SW 1271 (cell line): ENCODE results near the gene PIP5K1C.
"Not testable (repeated sequence)": the region's sequence is repeated elsewhere in the genome, so short reads cannot be mapped to it uniquely, and the experiment has no call there.

ENCODE experiments used
- DNase-seq, 2 experiments: peaks; one replicate each; lab custom pipeline; 2025; lab: John Stamatoyannopoulos, UW

The PIP5K1C gene

GRCh38 chr19:3645726-3646125 lies 54.5 kb downstream of the PIP5K1C start:
- no peak for DNase-seq

DNA sequence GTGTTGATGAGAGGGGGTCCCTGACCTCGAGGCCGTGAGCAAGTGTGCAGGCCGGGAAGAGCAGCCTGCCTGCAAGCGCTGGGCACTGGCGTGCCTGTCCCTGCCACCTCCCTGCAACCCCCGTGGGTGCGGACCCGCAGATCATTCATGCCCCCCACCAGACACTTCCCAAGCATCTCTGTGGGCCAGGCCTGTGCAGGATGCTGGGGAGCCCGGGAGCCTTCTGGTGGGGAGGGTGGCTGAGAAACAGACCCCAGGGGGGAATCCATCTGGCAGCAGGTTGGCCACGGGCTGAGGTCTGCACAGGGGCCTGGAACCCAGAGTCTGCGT lies 55.2 kb downstream of the PIP5K1C start:
- DNase-seq: no peak

DNA sequence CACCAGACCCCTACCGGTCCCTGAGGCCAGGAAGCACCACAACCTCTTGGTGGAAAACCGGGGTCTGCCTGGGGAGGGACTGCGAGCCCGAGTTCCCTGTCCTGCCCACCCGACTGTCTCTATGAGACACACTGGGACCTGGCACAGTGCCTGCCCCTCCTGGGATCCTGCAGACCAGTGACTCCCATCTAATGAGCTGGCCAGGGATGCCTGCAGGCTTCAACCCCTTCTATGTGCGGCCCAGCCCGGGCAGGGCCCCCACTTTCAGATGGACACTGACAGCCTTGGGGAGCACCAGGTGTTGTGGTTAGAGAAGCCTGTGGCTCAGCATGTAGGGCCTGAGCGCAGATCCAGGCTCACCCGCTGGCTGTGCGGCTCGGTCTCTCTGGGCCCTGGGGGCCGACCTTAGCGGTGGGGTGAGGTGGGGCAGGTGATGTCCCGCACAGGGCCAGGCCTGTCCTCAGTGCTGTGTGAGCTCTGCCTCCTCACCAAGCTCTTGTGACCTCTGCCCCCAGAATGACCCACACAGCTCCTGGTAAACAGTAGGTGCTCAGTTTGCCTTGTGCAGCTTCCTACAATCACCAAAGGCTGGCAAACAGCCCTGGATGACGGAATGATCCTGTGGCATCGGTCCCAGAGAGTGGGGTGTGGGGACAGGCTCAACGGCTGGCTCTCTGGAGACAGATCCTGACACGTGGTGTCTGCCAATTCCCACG lies 55.8 kb downstream of the PIP5K1C start:
- no peak for DNase-seq

DNA sequence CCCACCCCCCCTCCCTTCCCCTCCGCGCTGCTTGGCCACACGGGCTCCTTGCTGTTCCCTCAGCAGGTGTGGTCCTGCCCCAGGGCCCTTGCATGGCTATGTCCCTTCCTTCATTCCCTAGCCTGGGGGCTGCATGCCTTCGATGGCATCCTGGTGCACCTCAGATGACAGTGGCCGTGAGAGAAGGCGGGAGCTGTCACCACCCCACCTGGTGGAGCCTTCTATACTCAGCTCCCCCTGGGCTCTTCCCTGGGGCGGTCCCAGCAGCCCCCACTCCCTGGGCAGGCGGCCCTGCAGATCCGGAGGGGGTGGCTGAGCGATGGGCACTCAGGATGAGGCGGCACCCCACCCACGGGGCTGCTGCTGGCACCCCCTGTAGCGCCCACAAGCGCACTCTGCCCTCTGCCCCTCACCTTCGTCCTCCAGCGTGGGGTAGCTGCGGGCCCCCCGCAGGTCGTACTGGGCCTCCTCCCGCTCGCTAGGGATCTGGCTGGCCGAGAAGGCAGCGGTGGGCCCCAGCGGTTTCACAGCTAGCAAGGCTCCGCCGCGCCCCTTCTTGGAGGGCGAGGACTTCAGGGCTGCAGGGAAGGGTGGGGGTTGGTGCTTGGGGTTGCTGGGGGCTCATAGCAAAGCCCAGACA lies 56.5 kb downstream of the PIP5K1C start:
- DNase-seq: no peak

DNA sequence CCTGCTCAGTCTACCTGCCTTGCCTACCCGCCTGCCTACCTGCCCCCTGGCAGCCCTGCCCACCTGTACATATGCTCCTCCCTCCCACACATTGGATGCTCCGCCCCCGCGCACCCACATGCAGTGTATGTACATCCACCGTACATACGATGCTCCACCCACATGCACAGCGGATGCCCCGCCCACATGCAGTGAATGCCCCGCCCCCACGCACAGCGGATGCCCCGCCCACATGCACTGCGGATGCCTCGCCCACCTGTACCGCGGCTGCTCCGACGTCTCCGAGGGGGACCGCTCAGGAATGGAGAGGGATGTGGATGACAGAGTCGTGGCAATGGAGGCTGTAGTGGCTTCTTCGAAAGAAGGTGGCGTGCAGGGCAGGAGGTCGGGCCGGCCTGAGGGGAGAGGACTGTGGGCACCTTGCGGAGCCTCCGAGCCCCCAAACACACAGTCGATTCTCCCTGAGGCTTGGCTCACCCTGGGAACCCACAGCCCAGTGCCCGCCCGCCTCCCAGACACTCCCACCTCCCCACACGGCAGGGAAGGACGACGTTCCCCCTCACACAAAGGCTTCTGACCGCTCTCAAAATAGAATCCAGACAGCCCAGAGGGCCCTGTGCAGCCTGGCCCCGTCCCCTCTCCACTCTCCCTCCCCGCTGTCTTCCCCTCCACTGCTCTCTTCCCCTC lies 57.1 kb downstream of the PIP5K1C start:
- no peak for DNase-seq

- no peak for DNase-seq
These were observed 58.0 kb downstream of the PIP5K1C start for GRCh38 chr19:3642296-3642695.

GRCh38 chr19:3641515-3642269 lies 58.6 kb downstream of the PIP5K1C start:
- DNase-seq: no peak

DNA sequence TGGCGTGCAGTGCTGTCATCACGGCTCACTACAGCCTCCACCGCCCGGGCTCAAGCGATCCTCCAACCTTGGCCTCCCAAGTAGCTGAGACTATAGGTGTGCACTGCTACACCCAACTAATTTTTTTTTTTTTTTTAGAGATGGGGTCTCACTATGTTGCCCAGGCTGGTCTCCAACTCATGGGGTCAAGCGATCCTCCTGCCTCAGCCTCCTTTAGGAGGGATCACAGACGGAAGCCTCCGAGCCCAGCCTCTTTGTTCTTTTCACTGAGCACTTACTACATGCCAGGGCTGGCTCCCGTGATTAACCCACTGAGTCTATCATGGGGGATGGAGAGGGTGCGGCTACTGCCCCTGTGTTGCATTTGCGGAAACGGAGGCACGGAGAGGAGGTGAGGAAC lies 60.8 kb downstream of the PIP5K1C start:
- no peak for DNase-seq

DNA sequence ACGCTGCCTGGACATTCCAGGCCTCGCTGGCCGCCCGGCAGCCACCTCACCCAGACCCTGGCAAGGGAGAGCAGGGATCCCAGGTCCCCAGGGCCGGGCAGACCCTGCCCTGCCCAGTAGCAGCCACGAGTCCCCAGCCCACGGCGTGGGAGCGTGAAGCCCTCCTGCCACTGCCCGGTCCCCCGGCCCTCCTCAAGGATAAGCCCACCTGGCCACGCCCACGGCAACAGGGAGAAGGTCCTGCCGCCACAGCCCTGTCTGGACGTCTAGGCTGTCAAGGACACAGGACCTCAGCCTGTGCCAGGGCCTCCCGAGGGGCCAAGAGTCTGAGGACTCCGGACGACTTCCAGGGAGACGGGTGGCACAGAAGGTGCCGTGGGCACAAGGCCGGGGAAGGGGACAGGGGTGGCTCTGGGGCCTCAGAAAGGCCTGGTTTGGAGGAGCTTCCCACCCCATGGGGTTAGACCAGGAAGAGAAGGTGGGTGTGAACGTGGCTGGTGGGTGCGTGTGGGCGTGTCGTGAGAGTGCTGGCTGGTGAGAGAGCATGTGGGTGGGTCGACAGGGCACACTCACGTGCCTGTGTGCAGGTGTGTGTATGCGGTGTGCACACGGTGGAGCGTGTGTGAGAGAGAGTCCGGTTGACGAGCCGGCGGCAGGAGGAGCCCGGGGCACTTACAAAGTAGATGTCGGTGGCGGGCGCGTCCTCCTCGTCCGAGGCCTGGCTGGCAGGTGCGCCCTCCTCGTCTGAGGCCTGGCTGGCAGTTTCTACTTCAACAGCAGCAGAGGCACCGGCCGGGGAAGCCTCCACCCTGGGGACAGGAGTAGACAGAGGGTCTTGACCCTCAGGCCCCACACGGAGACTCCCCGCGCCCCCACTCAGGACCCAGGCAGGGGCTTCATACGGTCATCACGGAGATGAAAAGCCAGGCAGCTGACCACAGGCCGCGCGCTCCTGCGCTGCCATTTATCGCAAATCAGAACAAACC lies 61.8 kb downstream of the PIP5K1C start:
- no peak for DNase-seq

GRCh38 chr19:3637621-3638020 lies 62.6 kb downstream of the PIP5K1C start:
- no peak for DNase-seq

GRCh38 chr19:3636962-3637361 lies 63.3 kb downstream of the PIP5K1C start:
- no peak for DNase-seq

- DNase-seq: no peak
These were observed 63.8 kb downstream of the PIP5K1C start for GRCh38 chr19:3636506-3636905.

DNA sequence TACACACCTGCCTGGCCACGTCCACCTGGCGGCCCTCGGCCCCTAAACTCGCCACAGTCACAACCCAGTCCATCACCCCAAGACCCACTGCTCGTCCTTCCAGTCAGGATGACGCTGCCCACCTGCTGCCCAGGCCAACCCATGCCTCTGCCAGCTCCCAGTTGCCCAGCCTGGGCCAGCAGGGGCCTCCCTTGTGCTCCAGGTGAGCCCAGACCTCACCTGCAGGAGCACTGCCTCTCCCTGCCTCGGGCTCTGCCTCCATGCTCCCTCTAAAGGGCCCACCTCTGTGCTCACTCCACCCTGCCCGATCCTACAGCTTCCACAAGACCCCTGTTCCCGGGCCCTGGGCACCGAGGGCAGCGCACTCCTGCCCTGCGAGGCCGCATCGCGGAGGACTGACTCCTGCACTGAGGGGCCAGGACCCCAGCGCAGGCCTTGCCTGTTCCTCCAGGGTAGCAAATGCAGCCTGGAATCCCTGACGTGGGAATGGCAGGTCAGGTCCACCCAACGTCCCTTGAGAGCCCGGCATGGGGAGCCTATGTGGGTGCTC lies 65.7 kb downstream of the PIP5K1C start:
- no peak for DNase-seq

- DNase-seq: no peak
These were observed 66.7 kb downstream of the PIP5K1C start for GRCh38 chr19:3633559-3633988.

DNA sequence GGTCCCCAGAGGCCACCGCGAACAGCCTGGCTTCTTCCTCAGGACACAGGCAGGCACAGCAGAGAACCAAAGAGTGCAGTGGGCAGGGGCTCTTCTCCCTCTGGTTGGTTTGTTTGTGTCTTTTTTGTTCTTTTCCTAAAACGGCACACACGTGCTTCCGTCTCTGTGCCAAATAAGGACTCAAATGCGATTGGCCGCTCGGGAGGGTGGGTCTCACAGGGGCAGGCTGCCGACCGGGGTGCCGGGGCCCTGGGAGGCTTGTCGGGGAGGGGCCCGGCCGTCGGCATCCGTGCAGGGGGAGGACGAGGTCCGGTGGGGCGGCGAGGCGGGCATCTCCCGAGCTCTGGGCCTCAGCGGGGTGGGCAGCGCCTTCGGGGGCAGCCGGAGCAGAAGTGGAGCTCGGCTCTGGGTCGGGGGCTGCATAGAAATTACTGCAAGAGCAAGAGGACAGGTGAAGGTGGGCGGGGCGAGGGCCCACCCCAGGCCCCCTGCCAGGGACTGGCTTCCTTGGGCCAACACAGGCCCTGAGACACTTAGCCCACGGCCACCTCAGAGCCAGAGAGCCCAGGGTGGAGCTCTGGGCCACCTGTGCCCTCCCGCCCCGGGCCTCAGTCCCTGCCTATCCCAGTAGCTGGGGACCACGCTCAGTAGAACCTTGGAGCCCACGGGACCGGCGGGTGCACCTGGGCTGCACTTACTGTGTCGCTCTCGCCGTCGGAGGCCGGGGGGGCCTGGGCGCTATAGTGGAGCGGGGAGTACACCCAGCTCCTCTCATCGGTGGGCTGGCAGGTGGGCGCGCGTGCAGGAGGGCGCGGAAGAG lies 67.3 kb downstream of the PIP5K1C start:
- DNase-seq: no peak

GRCh38 chr19:3632098-3632497 lies 68.2 kb downstream of the PIP5K1C start:
- no peak for DNase-seq

- DNase-seq: no peak
These were observed 69.0 kb downstream of the PIP5K1C start for GRCh38 chr19:3631053-3631861.

GRCh38 chr19:3628766-3629165 lies 71.5 kb downstream of the PIP5K1C start:
- not testable (repeated sequence) for DNase-seq

GRCh38 chr19:3627351-3627723 lies 72.9 kb downstream of the PIP5K1C start:
- DNase-seq: no peak
